GM12865 (cell line): ENCODE results near the gene RUFY4.

Experiments used
- DNase-seq: peaks from one replicate; pipeline ENCODE4 v3.0.0; 2010; ENCODE audit warnings: low read depth
- H3K4me3 ChIP-seq: 2 replicates; pipeline ENCODE4 v1.5.1; 2011; ENCODE audit warnings: mild to moderate bottlenecking, low read depth, low read length, control low read depth
- TF ChIP-seq, protein P1 (sequence below): IDR thresholded peaks from 2 replicates; pipeline ENCODE4 v1.5.1; 2011; ENCODE audit warnings: low read length, control low read depth, low read depth, inconsistent platforms; ENCODE audit not compliant: insufficient read depth; ENCODE audit errors: missing control alignments

The RUFY4 gene

DNA sequence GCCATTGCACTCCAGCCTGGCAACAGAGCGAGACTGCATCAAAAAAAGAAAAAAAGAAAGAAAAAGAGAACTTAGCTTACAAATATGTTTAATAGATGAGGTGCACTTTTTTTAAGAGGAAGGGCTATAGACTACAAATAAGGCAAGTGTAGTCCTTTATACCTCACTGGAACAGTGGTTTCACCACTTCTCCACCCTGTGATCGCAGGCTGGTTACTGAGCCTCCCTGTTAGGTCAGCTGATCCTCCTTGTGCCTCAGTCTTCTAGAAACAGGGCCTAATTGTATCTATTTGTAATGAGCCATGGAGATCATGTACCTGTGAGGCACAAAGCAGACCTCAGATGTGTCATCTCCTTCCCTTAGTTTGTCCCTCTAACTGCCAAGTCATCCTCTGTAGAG is 61.3 kb downstream of the RUFY4 start:
- no peak for DNase-seq
- H3K4me3 ChIP-seq, result no peak overlapping the region
- TF ChIP-seq, protein P1, sequence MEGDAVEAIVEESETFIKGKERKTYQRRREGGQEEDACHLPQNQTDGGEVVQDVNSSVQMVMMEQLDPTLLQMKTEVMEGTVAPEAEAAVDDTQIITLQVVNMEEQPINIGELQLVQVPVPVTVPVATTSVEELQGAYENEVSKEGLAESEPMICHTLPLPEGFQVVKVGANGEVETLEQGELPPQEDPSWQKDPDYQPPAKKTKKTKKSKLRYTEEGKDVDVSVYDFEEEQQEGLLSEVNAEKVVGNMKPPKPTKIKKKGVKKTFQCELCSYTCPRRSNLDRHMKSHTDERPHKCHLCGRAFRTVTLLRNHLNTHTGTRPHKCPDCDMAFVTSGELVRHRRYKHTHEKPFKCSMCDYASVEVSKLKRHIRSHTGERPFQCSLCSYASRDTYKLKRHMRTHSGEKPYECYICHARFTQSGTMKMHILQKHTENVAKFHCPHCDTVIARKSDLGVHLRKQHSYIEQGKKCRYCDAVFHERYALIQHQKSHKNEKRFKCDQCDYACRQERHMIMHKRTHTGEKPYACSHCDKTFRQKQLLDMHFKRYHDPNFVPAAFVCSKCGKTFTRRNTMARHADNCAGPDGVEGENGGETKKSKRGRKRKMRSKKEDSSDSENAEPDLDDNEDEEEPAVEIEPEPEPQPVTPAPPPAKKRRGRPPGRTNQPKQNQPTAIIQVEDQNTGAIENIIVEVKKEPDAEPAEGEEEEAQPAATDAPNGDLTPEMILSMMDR, result no peak

- DNase-seq, result no peak
- TF ChIP-seq, protein P1, result no peak
- H3K4me3 ChIP-seq, result no peak overlapping the region
Measured at GRCh38 chr2:218130822-218131221, 61.8 kb downstream of the RUFY4 start.

GRCh38 chr2:218137514-218137913 is 68.5 kb downstream of the RUFY4 start:
- DNase-seq, result no peak
- TF ChIP-seq, protein P1, result no peak
- H3K4me3 ChIP-seq, result no peak overlapping the region

DNA sequence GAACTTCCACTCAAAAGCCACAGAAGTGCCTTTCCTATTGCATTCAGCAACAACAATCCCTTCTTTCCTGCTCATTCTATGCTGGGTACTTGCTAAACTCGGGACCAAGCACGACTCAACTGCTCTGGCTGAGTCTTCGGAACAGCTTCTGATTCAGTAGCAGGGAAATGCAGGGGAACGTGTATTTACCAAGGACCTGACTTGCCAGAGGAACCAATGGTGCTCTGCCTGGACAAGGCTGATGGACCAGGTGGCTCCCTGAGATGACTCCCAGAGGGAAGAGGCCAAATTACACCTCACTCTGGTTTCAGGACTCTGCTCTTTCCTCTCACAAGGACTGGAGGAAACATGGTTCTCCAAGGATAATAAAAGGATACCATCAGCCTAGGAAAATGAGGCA is 69.0 kb downstream of the RUFY4 start:
- no peak overlapping the region for H3K4me3 ChIP-seq
- TF ChIP-seq, protein P1, result no peak
- no peak for DNase-seq
